HuH-7.5 (cell line): ENCODE measurements around the gene EEF1B2.
"Not testable (repeated sequence)": the region's sequence is repeated elsewhere in the genome, so short reads cannot be mapped to it uniquely, and the experiment has no call there.

ENCODE experiments used
- DNase-seq: peaks from one replicate; pipeline ENCODE4 v3.0.0; 2011; ENCODE audit warnings: low spot score

Gene EEF1B2

DNA sequence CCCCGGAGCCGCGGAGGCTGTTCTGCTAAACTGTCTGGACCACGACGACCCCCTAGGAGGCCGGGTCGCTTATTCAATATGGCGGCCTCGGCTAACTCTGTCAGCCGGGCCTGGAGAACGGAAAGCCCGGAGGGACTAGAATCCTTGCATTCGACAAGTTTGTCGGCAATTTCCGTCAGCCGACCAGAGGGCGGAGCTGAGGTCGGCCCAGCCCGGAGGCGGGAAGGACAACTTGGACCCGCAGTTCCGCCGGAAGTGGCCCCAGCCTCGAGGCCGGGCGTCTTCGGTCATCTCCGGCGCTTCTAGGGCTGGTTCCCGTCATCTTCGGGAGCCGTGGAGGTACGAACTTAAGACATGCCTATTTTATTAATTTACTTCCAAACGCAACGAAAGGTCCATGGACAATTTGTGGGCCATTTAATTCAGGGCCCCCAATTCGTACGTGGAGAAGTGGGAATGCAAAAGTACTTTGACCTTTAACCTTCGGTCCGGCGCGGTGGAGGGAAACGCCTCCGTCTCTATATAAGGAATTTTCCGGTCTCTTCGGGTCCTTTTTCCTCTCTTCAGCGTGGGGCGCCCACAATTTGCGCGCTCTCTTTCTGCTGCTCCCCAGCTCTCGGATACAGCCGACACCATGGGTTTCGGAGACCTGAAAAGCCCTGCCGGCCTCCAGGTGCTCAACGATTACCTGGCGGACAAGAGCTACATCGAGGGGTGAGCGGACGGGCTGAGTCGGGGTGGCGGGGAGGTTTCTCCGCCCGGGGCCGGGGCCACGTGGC, at the start of gene EEF1B2, which contains the start of gene NDUFS1:
Gene EEF1B2 (plus strand): TSS at position 550 of the 779 bp plus-strand sequence. CDS start 85 bp downstream, at position 635.
Gene NDUFS1 (minus strand): TSS at position 99 of the 779 bp plus-strand sequence. CDS start 5,766 bp downstream, outside the sequence.
- peak; percentile 88 for DNase-seq

DNA sequence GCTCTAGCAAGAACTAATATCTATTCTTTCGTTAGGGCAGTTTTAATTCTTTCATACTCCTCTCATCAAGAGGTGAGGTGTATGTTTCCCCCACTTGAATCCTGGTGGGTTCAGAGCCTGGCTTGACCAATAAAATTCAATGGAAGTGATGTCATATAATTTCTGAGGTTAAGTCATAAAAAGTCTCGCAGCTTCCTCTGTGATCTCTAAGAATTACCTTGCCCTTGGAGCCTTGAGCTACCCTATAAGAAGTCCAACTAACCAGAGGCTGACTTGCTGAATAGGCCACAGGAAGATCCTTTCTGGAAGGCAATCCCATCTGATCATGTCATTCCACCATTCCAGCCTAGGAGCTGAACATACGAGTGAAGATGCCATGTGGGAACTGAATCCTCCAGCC, 47.6 kb upstream of the EEF1B2 start:
- no peak for DNase-seq

- no peak for DNase-seq
Measured at GRCh38 chr2:206112846-206113547, 46.7 kb upstream of the EEF1B2 start.

DNA sequence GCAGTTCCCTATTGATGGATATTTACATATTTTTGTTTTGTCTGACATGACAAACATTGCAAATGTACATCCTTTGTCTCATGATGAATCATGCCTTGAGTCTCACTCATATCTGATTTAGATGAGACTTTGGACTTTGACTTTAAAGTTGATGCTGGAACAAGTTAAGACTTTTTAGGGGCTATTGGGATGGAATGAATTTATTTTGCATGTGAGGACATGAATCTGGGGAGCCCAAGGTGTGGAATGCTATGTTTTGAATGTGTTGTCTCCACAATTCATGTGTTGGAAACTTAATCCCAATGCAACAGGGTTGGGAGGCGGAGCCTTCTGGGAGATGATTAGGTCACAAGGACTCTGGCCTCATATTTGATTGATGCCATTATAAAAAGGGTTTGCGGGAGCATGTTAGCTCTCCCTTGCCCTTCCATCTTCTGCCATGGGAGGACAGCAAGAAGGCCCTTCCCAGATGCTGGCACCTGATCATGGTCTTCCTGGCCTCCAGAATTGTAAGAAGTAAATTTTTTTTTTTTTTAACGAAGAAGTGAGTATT, 44.6 kb upstream of the EEF1B2 start:
- no peak for DNase-seq

DNA sequence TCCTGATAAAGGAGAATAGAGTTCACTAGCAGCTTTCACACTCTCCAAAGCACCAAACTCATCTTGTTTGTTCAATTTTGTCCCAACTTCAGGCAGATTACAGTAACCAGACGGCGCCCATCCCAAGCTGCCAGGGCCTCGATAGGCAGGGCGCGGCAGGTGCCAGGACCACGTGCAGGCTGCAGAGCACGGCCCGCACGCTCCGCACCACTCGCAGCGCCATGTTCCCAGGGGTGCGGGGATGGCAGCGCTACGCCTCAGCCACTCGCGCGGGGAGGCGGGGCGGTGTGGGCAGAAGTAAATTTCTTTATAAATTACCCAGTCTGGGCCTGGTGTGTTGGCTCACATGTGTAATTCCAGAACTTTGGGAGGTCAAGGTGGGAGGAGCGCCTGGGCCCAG, 43.4 kb upstream of the EEF1B2 start:
- no peak for DNase-seq

- not testable (repeated sequence) for DNase-seq
Measured at GRCh38 chr2:206122569-206122968, 37.1 kb upstream of the EEF1B2 start.

DNA sequence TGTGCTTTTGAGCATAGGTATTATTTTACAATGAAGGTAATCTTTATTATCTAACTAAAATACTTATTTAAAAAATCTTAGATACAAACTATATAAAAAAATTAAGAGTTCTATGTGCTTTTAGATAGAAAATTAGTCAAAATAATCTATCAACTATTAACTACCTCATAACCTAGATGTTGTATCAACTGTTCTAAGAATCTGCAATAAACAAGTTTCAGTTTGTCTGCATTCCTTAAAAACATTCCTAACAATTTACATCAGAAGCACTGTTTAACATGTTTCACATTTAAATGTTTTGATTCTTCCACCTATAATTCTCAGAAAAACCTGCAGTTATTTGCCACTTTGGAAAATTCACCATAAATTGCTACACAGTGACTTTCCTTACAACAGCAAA, 33.8 kb upstream of the EEF1B2 start:
- DNase-seq = no peak

DNA sequence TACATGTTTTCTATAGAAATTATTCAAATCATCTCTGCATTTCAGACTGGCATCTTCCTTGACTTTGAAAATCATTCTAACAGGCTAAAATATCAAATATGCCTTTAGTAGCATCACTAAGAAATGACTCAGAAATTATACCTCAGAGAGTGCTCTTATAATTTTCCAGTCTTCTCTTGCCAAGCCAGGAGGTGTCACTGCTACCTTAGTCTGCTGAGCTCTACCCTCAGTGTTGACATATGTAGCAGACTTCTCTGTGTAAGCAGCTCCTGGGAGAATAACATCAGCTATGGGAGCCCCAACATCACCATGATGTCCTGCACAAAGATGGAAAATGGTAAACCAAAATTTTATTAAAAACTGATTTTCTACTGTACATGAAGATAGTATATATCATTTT, 32.0 kb upstream of the EEF1B2 start:
- DNase-seq = no peak

DNA sequence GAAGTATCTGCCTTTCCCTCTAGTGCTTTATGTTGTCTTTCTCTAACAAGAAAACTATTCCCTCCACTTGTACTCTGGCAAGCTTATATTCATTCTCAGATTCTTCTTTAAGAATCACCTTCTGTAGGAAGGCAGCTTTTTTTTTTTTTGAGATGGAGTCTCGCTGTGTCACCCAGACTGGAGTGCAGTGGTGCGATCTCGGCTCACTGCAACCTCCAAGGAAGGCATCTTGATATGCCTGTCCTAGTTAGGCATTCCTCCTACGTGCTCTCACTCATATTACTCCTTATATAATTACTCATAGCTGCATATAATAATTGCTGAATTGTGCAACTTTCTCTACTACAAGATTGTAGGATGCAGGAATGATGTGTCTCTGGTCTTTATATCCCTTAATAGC, 16.2 kb upstream of the EEF1B2 start:
- no peak for DNase-seq

GRCh38 chr2:206144383-206144782, 15.3 kb upstream of the EEF1B2 start:
- DNase-seq = no peak

DNA sequence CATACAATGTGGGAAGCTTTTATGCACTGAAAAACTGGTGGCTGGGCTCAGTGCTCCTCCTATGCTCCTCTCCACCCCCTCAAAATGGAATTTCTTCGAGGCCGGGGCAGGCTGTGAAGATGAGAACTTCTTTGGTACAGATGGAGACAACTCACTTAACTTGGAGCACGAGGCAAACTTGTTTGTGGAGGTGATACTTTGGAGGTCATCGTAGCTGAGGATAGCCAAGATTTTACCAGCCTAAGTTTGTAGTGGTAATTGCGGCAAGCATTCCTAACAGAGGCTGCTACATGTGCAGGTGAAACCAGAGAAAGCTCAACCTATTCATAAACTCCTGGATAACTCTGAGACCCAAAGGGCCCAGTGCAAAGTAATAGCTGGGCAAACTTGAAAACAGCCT, 14.0 kb upstream of the EEF1B2 start:
- DNase-seq = no peak

GRCh38 chr2:206149330-206149729, 10.4 kb upstream of the EEF1B2 start:
- no peak for DNase-seq

DNA sequence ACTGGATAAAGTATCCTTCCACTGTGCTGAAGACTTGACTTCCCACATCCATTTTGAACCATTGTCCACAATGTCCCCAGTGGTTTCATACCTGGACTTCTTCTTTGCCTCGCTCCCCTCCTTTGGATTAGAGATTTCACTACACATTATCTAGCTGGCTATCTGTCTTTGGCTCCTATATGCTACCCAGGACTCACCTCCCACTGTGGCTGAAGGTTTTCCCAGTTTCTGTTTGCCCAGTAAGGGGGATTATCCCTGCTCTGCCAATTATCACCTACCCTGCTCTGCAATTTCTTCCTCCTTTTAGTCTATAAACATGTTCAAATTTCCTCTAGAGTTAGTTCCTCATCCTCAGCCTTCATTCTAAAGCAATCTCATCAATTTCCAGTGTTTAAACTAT, 9.5 kb upstream of the EEF1B2 start:
- no peak for DNase-seq

DNA sequence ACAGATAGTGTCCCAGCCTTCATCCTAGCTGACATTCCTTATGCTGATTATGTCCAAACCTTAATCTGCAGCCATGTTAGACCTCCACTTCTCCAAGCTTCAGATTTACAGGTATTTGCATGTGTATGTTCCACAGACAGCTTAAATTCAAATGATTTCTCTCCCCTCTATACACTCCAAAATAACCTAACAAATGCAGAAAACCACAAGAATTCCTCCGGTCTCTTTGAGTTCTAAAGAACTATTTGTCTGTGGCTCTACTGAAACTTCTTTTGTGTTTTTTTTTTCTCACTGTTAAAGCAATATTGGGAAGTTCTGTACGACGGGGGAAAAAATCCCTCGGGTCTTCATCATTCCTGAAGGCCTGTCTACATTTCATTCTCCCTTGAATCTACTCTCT, 9.1 kb upstream of the EEF1B2 start:
- no peak for DNase-seq

GRCh38 chr2:206154197-206154596, 5.5 kb upstream of the EEF1B2 start:
- no peak for DNase-seq

DNA sequence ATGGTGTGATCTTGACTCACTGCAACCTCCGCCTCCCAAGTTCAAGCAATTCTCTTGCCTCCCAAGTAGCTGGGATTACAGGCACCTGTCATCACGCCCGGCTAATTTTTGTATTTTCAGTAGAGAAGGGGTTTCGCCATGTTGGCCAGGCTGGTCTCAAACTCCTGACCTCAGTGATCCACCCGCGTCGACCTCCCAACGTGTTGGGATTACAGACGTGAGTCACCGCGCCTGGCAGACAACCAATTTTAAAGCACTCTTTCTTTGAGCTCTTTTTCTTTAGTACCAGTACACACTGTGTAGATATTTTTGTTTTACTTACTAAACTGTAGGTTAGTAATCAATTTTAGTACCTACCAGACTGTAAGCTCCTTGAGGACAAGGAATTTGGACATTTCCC, 2.7 kb upstream of the EEF1B2 start:
- DNase-seq = not testable (repeated sequence)

DNA sequence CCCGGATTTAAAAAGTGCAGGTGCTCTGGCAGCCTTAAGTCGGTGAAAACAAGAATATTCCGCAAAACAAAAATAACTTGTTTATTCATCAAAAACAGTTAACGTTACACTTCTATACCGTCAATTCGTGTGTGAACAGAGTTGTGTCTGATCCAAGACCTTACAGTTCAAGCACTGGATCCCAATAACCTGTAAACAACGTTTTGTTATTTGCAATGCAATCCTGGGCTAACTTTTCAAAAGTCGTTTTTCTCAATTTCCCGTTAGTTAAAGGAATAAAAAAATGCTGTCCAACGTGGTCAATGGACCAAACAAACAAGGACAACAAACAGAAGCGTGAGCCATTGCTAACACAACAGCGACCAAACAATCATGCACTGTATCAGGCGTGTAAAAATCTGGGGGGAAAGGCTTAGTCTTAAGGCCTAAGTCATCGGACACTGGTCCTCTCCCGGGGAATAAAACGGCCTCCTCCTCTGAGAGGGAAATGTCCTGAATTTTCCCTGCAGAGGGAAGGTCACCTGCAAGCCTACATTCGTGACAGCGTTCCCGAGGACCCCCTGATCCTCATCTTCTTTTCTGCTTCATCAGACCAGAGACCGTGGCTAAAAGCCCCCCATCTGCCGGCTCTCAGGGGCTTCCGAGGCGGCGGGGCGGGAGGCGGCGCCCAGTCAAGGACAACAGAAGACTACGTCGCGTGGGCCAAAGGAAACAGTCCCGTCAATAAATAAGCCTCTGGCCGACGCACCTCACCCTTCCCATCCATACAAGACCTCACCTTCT, 941 bp upstream of the EEF1B2 start:
- DNase-seq = no peak

DNA sequence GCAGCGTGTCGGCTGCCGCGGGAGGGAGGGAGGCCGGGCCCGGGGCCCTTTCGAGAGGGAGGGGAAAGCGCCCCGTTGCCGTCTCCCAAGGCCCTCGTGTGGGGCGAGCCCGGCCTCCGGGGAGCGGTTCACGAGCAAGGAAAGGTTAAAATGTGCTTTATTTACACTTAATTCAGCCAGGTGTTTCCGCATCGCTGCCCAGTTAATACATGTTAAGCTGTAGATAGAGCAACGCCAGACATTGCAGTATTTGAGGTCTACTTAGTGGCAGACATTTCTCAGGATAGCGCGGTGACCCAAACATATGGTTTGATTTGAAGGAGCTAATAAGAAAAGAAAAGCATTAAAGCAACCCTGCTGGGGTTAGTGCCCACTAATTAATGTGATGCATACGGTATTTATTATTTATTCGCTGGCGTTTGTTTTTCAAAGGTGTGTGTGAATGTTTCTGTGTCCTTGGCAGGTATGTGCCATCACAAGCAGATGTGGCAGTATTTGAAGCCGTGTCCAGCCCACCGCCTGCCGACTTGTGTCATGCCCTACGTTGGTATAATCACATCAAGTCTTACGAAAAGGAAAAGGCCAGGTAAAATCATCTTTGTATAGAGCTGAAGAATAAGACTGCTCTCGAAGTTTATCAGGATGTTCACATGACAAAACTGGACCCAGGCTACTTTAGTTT, 571 bp downstream of the EEF1B2 start:
- peak; percentile 44 for DNase-seq

DNA sequence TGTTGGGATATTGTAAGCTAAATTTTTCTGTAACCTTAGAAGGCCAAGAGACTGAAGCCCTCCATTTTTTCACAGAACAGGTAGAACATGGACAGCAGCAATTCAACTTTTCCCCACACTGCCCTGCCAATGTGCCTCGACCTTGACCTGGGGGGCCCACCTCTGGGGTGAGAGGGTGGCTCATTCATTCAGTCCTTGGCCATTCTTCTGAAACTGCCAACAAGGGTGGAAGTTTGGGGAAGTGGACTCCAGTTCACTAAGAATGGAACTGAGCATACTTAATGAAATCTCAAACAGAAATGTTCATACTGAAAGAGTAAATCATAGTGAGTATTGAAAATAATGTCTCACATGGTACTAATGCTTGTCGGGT, 1.1 kb downstream of the EEF1B2 start:
- no peak for DNase-seq

GRCh38 chr2:206162401-206162800, 2.7 kb downstream of the EEF1B2 start:
- not testable (repeated sequence) for DNase-seq

DNA sequence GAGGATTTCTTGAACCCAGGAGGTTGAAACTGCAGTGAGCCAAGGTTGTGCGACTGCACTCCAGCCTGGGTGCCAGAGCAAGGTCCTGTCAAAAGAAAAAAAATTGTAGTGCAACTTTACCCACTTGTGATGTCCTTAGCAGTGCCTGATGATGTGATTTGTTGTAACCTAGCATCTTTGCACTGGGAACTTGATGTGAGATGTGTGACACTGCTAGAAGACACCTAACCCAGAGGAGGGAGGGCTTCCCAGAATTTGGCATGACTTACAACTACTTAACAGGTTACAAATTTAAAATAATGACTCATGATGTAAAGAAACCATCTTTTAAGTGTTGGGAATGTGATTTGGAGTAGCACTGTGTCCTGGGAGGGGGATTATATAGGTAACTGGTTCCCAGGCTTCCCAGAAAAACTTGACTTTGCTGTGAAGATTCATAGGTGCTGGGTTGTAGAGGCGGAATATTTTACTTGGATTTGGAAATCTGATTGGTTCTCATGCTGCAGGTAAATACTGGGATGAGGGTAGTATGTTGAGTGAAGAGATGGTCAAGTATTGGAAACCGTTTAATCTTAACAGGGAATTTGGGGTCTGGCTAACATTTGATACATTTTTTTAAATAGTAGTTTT, 3.7 kb downstream of the EEF1B2 start:
- no peak for DNase-seq
